GM20000 (cell line): ENCODE data around the gene PTPMT1.
"Not testable (repeated sequence)": the region's sequence is repeated elsewhere in the genome, so short reads cannot be mapped to it uniquely, and the experiment has no call there.

Experiments
- DNase-seq: peaks from one replicate; pipeline ENCODE4 v3.0.0; 2012; ENCODE audit warnings: low spot score
- TF ChIP-seq, protein P1 (sequence below): IDR thresholded peaks from 2 replicates; pipeline ENCODE4 v1.5.1; 2012; ENCODE audit warnings: mild to moderate bottlenecking, control low read depth; ENCODE audit errors: extremely low read depth, missing control alignments

PTPMT1 gene

DNA sequence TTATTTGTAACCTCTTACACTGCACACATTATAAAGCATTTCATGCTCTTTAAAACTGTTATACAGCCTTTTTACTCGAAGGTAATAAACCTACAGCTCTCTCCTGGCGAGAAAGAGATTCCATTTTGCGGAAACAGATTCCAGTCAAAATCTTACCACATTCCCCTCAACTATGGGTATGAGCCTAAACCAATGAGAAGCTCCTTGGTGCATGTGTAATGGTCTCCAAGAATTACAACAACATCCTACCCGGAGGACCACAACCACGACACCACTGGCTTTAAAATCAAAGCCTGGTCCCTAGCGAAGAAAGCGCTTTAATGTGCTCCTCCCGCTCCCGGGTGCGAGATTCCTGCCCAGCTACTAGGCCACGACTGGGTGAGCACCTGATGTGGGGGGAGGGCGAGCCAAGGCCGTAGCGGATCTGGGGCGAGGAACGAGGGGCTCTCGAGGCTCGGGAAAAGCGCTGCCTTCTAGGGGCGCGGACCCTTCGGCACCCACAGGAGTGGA, 13.3 kb upstream of the PTPMT1 start:
- no peak for DNase-seq
- TF ChIP-seq, protein P1, sequence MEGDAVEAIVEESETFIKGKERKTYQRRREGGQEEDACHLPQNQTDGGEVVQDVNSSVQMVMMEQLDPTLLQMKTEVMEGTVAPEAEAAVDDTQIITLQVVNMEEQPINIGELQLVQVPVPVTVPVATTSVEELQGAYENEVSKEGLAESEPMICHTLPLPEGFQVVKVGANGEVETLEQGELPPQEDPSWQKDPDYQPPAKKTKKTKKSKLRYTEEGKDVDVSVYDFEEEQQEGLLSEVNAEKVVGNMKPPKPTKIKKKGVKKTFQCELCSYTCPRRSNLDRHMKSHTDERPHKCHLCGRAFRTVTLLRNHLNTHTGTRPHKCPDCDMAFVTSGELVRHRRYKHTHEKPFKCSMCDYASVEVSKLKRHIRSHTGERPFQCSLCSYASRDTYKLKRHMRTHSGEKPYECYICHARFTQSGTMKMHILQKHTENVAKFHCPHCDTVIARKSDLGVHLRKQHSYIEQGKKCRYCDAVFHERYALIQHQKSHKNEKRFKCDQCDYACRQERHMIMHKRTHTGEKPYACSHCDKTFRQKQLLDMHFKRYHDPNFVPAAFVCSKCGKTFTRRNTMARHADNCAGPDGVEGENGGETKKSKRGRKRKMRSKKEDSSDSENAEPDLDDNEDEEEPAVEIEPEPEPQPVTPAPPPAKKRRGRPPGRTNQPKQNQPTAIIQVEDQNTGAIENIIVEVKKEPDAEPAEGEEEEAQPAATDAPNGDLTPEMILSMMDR = no peak

DNA sequence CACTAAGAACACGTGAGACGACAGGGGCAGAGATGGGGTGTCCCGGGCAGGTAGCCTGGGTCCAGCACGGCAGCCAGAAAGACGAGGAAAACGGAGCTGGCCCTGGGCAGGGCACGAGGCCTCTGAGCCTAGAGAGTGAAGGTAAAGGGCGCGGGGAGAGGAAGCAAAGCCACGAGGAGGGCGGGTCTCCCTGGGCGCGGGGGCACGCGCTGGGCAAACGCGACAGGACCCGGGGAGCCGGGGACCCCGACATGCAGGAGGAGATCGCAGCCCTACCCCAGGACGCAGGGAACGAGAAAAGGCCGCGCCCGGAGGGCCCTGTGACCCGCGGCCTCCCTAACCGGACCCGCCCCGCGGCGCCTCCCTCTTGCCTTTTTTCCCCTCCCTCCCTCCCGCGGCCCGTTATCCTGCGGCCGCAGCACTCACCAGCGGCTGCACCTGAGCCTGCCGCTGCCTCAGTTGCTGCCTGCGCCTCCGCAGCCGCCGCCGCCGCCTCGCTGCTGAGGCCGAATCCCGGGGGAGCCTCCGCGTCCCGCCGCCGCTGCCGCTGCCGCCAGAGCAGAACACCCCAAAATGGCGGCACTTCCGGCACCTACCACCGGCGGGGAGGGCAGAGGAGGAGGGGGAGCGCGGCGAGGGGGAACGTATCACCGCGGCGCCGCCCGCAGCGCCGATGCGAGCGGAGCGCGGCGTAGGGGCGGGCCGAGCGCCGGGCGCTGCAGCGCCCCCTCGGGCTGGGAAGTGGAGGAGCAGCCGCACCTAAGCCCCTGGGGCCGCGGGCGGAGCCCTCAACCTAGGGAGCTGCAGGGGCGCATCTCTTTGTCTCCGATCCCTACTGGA, 12.6 kb upstream of the PTPMT1 start, which contains the start of gene CELF1:
TSS of gene CELF1 (minus strand) at position 567 of the 840 bp plus-strand sequence. CDS start 53,609 bp downstream, outside the sequence.
- peak; percentile 95 for DNase-seq
- TF ChIP-seq, protein P1 = peak; percentile 82

DNA sequence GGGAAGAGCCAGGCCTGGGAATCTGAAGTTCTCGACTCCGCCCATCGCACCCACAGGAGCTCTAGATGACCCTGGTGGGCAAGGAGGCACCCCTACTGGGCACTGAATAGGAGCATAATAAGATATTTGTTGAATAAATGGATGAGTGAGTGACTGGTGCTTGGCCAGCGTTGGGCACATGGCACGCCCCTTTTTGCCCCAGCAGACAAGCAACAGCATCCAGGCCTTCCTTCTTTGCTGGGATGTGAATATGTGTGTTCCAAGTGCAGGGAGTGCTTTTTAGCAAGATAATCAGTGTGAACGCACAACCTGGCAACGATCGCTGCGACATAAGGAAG, 12.0 kb upstream of the PTPMT1 start:
- DNase-seq = peak; percentile 38
- TF ChIP-seq, protein P1 = no peak

DNA sequence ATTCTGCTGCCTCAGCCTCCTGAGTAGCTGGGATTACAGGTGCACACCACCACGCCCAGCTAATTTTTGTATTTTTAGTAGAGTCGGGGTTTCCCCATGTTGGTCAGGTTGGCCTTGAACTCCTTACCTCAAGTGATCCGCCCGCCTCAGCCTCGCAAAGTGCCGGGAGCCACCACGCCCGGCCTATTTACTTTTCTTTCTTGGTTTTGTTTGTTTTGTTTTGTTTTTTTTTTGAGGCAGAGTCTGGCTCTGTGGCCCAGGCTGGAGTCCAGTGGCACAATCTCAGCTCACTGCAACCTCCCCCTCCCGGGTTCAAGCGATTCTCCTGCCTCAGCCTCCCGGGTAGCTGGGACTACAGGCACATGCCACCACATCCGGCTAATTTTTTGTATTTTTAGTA, 8.4 kb upstream of the PTPMT1 start:
- not testable (repeated sequence) for DNase-seq

DNA sequence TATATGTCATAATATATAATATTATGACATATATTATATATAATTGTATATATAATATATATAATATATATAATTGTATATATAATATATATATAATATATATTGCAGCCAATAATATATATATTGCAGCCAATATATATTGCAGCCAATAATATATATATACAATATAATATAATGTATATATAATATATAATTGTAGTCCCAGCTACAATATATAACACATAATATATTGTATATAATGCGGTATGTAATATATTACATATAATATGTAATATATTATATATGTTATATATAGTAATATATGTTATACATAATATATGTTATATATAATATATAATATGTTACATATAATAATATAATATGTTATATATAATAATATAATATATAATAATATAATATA, 6.7 kb upstream of the PTPMT1 start:
- TF ChIP-seq, protein P1 = no peak
- DNase-seq = no peak

DNA sequence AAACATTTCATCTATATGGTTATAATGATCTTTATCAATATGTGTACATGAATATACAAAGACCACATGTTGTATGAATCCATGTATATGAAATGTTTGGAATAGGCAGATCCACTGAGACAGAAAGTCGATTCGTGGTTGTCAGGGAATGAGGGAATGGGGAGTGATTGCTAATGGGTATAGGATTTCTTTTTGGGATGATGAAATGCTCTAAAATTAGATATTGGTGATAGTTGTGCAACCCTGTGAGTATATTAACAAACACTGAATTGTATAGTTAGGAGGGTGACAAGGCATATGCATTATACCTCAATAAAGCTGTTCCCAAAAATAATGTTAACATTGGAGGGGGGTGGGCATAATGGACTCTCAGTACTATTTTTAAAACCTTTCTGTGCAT, 5.0 kb upstream of the PTPMT1 start:
- TF ChIP-seq, protein P1 = no peak
- DNase-seq = no peak

DNA sequence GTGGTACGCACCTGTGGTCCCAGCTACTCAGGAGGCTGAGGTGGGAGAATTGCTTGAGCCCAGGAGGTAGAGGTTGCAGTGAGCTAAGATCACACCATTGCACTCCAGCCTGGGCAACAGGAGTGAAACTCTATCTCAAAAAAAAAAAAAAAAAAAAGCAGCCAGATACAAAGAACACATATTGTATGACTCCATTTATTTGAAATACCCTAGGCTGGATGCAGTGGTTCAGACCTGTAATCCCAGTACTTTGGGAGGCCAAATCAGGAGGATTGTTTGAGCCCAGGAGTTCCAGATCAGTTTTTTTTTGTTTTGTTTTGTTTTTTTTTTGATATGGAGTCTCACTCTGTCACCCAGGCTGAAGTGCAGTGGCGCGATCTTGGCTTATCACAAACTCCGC, 3.0 kb upstream of the PTPMT1 start:
- not testable (repeated sequence) for DNase-seq

DNA sequence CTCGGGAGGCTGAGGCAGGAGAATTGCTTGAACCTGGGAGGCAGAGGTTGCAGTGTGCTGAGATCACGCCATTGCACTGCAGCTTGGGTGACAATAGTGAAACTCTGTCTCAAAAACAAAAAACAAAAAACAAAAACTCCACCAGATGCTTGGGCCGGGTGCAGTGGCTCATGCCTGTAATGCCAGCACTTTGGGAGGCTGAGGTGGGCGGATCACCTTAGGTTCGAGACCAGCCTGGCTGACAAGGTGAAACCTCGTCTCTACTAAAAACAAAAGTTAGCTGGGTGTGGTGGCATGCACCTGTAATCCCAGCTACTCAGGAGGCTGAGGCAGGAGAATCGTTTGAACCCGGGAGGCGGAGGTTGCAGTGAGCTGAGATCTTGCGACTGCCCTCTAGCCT, 1.0 kb upstream of the PTPMT1 start:
- DNase-seq = not testable (repeated sequence)

DNA sequence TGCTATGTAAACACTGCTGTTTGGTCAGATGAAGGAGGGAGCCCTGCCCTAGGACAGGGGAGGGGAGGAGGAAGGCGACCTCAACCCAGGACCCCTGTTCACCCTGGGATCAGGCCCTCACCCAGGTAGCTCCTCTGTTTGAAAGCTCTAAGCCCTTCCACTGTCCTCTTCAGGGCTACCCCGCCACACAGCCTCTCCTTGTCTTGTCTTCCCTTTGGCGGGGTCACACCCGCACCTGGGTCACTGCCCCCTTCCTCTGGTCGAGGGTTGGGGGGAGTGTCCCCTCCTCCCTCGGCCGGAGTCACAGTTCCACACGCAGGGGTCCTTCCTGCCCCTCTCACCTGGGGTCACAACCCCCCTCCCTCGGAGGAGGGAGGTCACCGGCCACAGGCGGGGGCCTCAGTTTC, 463 bp upstream of the PTPMT1 start:
- TF ChIP-seq, protein P1 = no peak
- no peak for DNase-seq
